ENCODE results near the gene INTS14. TPM values are rescaled to one million over a fixed set of nuclear protein-coding genes. Genes with fewer than 3 reads are reported as not detected.

INTS14 gene
- total RNA-seq, 1 experiment from 2014 or later: 44.7 TPM

DNA sequence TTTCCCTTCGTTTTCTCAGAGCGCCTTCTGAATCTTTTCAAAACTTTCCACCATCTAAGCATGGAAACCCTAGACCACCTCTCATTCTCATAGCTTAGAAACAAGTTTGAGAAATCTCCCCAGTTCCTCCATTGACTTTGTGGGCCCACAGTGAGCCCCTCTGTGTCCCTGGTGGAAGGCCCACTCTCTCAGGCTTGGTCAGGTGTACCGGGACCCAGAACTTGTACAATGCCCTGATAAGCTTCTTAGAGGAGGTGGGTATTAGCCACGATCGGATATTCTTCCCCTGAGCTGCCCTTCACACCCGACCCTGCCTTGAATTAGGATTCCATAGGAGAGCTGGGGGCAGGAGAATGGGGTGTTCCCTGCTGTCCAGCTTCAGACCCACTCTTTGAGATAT is 10.7 kb upstream of the INTS14 start, which contains the start of gene SLC24A1:
Gene SLC24A1, plus strand, starts transcription at position 301 of the 400 bp plus-strand sequence. CDS start 2,143 bp downstream, outside the sequence.
- H3K4me1 ChIP-seq (ENCODE audit: insufficient read depth, low read length): peaks cover 6% of the 10 kb centered on the region; the same call in 1 of the 2 replicates
- peaks cover 10 to 13% of the 10 kb centered on the region in 2 experiments for H3K4me1 Mint-ChIP-seq
- no peak within 1 kb of the TSS for H3K4ac ChIP-seq (ENCODE audit: low read depth, low read length)
- H2BK120ac ChIP-seq (ENCODE audit: low read depth, low read length, poor library complexity, severe bottlenecking): no peak within 1 kb of the TSS
- no peak within 1 kb of the TSS for H4K91ac ChIP-seq (ENCODE audit: insufficient read length, low read depth, low read length)
- H4K5ac ChIP-seq (ENCODE audit: insufficient read length, low read depth, low read length): no peak within 1 kb of the TSS
- no peak for DNase-seq
- no peaks in the 10 kb centered on the region for H3K79me1 ChIP-seq (ENCODE audit: insufficient read depth, low read depth, low read length, poor library complexity, severe bottlenecking)
- H2AFZ ChIP-seq (ENCODE audit: low read length): no peak within 1 kb of the TSS
- no peaks in the 10 kb centered on the region for H3K23me2 ChIP-seq (ENCODE audit: insufficient read length, low read depth, low read length, poor library complexity, severe bottlenecking)
- no peaks in the 10 kb centered on the region for H3K9me3 ChIP-seq (ENCODE audit: control insufficient read depth, low read depth, low read length)
- H2BK15ac ChIP-seq (ENCODE audit: low read depth, low read length): no peak within 1 kb of the TSS
- no CpG with 5 or more reads among the region's 6 CpGs for WGBS (ENCODE audit: extremely low coverage, insufficient read length, low lambda C conversion rate)
- H2BK20ac ChIP-seq (ENCODE audit: low read depth, low read length, poor library complexity, severe bottlenecking): no peak within 1 kb of the TSS
- no peak within 1 kb of the TSS for H3T11ph ChIP-seq (ENCODE audit: low read length)
- no peak within 1 kb of the TSS for H3K14ac ChIP-seq (ENCODE audit: insufficient read depth, low read length)
- H2BK5ac ChIP-seq (ENCODE audit: insufficient read length, low read length): no peak within 1 kb of the TSS
- H3K4me3 Mint-ChIP-seq: no peak within 1 kb of the TSS
- H3K27me3 ChIP-seq (ENCODE audit: insufficient read depth, low read length): no peaks in the 10 kb centered on the region
- no peak within 1 kb of the TSS for H3K9ac ChIP-seq (ENCODE audit: extremely low read depth, insufficient read length, low read length)
- no peak within 1 kb of the TSS for H3K23ac ChIP-seq (ENCODE audit: insufficient read length, low read depth, low read length)
- H2BK12ac ChIP-seq (ENCODE audit: insufficient read length, low read depth, low read length): no peak within 1 kb of the TSS
- H3K27ac ChIP-seq (ENCODE audit: insufficient read length, low read depth, low read length): no peak within 1 kb of the TSS
- no peak within 1 kb of the TSS; a peak in 1 of 7 replicates for H3K27ac Mint-ChIP-seq
- H3K36me3 Mint-ChIP-seq (ENCODE audit: insufficient read depth in 1 of 3, low read depth in 3 of 3): peaks cover 0 to 5% (median 0%) of the 10 kb centered on the region in 3 experiments; a peak in 2 of 7 replicates
- TF ChIP-seq, protein P1, sequence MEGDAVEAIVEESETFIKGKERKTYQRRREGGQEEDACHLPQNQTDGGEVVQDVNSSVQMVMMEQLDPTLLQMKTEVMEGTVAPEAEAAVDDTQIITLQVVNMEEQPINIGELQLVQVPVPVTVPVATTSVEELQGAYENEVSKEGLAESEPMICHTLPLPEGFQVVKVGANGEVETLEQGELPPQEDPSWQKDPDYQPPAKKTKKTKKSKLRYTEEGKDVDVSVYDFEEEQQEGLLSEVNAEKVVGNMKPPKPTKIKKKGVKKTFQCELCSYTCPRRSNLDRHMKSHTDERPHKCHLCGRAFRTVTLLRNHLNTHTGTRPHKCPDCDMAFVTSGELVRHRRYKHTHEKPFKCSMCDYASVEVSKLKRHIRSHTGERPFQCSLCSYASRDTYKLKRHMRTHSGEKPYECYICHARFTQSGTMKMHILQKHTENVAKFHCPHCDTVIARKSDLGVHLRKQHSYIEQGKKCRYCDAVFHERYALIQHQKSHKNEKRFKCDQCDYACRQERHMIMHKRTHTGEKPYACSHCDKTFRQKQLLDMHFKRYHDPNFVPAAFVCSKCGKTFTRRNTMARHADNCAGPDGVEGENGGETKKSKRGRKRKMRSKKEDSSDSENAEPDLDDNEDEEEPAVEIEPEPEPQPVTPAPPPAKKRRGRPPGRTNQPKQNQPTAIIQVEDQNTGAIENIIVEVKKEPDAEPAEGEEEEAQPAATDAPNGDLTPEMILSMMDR (conservative IDR thresholded peaks at IDR 0.05): no peak
- H3K18ac ChIP-seq (ENCODE audit: insufficient read length, low read depth, low read length): no peak within 1 kb of the TSS
- no peaks in the 10 kb centered on the region for H3K9me3 Mint-ChIP-seq
- H2AK5ac ChIP-seq (ENCODE audit: insufficient read length, low read length): no peak within 1 kb of the TSS
- H3K4me2 ChIP-seq (ENCODE audit: insufficient read depth, insufficient read length, low read length): no peak within 1 kb of the TSS
- no peaks in the 10 kb centered on the region for H4K20me1 ChIP-seq (ENCODE audit: control insufficient read depth, insufficient read depth, insufficient read length)
- H4K8ac ChIP-seq (replicated peaks; ENCODE audit: insufficient read length, low read depth, low read length): no peak within 1 kb of the TSS
- H3K27me3 Mint-ChIP-seq (ENCODE audit: low read depth): no peaks in the 10 kb centered on the region
- H3K56ac ChIP-seq (ENCODE audit: insufficient read length, low read depth, low read length): no peak within 1 kb of the TSS
- H3K79me2 ChIP-seq (ENCODE audit: insufficient read depth, low read length): no peaks in the 10 kb centered on the region
